Keratinocyte (primary cell): Measurements from ENCODE around the gene CAMP.

Experiments
- CTCF ChIP-seq, 3 experiments: IDR thresholded peaks in 1 of 3; conservative IDR thresholded peaks in 1 of 3; optimal IDR thresholded peaks in 1 of 3; 2 replicates in 2 of 3; 3 replicates in 1 of 3; pipeline versions ENCODE3 to v1.5.1; 2011; ENCODE audit warnings: low read length in 3 of 3, mild to moderate bottlenecking in 3 of 3, moderate library complexity in 2 of 3, control low read depth in 1 of 3, inconsistent platforms in 1 of 3; ENCODE audit not compliant: insufficient read depth in 2 of 3; ENCODE audit errors: extremely low read depth in 1 of 3
- EZH2 ChIP-seq: IDR thresholded peaks from one replicate; pipeline ENCODE4 v1.6.1; 2012; ENCODE audit warnings: inconsistent platforms, mild to moderate bottlenecking, low read length, moderate library complexity

- TF ChIP-seq EZH2, result no peak
- TF ChIP-seq CTCF (optimal IDR thresholded peaks at IDR 0.05 in 1 of 3, IDR thresholded peaks at IDR 0.05 in 1 of 3, conservative IDR thresholded peaks at IDR 0.05 in 1 of 3; ENCODE audit: extremely low read depth in 1 of 3, insufficient read depth in 2 of 3, low read length in 3 of 3), result no peak
These were observed 10.2 kb downstream of the CAMP start for GRCh38 chr3:48233542-48233941.
